Measurements from ENCODE around the gene ARSJ.

DNA sequence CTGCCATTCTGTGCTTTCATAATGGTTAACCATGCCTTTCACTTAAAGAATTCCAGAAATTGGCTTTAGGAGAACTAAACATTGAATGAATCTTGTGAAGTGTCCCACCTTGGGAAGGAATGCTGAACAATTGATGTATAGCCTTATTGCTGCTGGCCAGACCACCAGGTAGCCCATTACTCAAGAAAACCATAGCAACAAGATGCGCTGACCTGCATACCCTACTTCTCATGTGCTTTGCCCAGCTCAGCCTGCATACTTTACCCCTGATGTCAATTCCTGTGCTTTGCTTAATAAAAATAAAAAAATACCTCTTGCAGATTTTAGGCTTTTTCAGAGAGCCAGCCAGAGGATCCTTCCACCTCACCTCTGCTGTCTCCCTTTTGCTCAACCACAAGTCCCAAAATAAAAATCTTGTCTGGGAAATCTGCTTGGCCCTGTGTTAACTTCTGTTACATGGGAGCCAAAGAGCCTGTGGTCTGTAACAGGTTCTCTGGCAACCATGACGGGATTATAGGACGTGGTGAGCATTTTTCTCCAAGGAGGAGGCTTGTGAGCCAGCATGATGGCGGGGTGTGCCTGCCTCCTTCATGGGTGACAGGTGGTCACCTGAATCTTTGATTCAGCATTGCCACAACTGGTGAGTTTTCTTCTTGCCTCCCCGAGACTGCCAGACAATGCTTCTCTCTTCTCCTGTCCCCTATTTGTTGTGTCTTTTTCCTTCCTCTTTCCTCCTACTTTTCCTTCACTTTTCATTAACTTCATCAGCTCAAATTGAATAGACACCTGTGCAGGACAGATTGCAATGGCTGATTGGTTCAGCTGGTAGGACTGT, 106.8 kb downstream of the ARSJ start:
- no peak for TF ChIP-seq EZH2phosphoT487 (conservative IDR thresholded peaks at IDR 0.05; ENCODE audit: low read length)
- TF ChIP-seq, protein P1, sequence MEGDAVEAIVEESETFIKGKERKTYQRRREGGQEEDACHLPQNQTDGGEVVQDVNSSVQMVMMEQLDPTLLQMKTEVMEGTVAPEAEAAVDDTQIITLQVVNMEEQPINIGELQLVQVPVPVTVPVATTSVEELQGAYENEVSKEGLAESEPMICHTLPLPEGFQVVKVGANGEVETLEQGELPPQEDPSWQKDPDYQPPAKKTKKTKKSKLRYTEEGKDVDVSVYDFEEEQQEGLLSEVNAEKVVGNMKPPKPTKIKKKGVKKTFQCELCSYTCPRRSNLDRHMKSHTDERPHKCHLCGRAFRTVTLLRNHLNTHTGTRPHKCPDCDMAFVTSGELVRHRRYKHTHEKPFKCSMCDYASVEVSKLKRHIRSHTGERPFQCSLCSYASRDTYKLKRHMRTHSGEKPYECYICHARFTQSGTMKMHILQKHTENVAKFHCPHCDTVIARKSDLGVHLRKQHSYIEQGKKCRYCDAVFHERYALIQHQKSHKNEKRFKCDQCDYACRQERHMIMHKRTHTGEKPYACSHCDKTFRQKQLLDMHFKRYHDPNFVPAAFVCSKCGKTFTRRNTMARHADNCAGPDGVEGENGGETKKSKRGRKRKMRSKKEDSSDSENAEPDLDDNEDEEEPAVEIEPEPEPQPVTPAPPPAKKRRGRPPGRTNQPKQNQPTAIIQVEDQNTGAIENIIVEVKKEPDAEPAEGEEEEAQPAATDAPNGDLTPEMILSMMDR (IDR thresholded peaks at IDR 0.05; ENCODE audit: insufficient read depth, low read length, poor library complexity, severe bottlenecking) = no peak
